ENCODE measurements around the gene MBNL1. TPM values are rescaled to one million over a fixed set of nuclear protein-coding genes. Genes with fewer than 3 reads are reported as not detected.

Gene MBNL1
- total RNA-seq, 6 experiments from 2014 or later, result 49.9 to 89.6 (median 63.2) TPM

DNA sequence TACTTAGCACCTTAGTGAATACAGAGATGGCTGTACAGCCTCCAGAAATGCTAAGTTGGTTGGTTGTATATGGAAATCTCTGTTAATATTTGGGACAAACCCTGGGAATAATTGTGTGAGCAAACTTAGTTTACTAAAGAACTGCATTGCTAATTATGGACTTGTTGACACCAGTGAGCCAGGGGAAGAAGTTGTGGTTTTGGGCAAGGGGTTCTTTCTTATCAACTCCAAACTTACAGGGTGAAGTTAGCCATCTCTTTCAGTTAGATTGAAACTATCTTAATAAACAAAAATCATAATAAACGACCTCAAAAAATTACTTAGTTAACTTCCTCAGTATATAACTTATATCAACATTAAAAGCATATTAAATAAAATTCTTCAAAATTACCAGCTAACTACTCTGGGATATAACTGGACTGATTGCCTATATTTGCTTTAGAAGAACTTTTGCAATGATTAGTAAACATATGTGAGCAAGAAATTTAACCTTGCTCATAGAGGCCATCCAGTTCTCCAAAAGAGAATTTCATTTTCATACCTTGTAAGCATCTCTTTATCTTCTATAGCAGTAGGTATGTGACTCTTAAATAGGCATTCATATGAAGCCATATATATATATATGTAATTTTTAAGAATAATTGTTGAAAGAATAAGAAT is 24.7 kb downstream of the MBNL1 start:
- no peak for DNase-seq
- Histone ChIP-seq H3K27ac (peak overlapping the region in 1 of 3 donors; percentile 31), H3K27me3 (no peaks in the 10 kb centered on the region), H3K36me3 (no peaks in the 10 kb centered on the region), H3K4me3 (no peak overlapping the region), H3K4me1 (peaks cover 0 to 41% (median 6%) of the 10 kb centered on the region in 4 donors), H3K9me3 (no peaks in the 10 kb centered on the region)
- ATAC-seq, result peak; percentile 59 to 67 (median 64)
- TF ChIP-seq, protein P1, sequence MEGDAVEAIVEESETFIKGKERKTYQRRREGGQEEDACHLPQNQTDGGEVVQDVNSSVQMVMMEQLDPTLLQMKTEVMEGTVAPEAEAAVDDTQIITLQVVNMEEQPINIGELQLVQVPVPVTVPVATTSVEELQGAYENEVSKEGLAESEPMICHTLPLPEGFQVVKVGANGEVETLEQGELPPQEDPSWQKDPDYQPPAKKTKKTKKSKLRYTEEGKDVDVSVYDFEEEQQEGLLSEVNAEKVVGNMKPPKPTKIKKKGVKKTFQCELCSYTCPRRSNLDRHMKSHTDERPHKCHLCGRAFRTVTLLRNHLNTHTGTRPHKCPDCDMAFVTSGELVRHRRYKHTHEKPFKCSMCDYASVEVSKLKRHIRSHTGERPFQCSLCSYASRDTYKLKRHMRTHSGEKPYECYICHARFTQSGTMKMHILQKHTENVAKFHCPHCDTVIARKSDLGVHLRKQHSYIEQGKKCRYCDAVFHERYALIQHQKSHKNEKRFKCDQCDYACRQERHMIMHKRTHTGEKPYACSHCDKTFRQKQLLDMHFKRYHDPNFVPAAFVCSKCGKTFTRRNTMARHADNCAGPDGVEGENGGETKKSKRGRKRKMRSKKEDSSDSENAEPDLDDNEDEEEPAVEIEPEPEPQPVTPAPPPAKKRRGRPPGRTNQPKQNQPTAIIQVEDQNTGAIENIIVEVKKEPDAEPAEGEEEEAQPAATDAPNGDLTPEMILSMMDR (IDR thresholded peaks at IDR 0.05), result no peak
- no peak for TF ChIP-seq POLR2A (IDR thresholded peaks at IDR 0.05)
- 18% methylated on average over 1 of the region's 1 CpG for WGBS (ENCODE audit: insufficient coverage, low coverage, low lambda C conversion rate, missing lambda C conversion rate)
- intact Hi-C loops (cut with DNase I), result no loop called here

DNA sequence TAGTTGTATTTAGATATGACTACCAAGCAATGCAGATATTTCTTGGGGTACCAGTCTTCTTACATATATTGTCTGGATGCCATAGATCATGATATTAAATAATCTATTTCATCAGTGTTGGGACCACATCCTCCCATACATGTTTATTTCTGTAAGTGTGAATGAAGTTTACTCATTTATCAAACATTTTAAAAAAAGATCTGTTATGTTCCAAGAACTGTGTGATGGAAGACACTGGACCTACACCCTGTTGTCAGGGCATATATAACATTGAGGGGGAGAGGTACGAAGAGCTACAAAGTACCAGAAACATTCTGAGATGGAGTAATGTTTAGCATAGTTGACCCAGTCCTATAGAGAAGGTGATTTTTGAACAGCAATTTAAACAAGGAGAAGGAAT is 26.6 kb downstream of the MBNL1 start:
- Histone ChIP-seq H3K27ac (no peak overlapping the region), H3K9me3 (no peaks in the 10 kb centered on the region), H3K36me3 (no peaks in the 10 kb centered on the region), H3K27me3 (no peaks in the 10 kb centered on the region), H3K4me1 (peaks cover 0 to 38% (median 6%) of the 10 kb centered on the region in 4 donors), H3K4me3 (no peak overlapping the region)
- WGBS (ENCODE audit: insufficient coverage, low coverage, low lambda C conversion rate, missing lambda C conversion rate), result 80% methylated on average over 1 of the region's 1 CpG
- TF ChIP-seq, protein P1 (IDR thresholded peaks at IDR 0.05), result no peak
- no peak for TF ChIP-seq POLR2A (IDR thresholded peaks at IDR 0.05)
- DNase-seq (no peak), ATAC-seq (no peak)
- intact Hi-C loops (cut with DNase I), result no loop called here

DNA sequence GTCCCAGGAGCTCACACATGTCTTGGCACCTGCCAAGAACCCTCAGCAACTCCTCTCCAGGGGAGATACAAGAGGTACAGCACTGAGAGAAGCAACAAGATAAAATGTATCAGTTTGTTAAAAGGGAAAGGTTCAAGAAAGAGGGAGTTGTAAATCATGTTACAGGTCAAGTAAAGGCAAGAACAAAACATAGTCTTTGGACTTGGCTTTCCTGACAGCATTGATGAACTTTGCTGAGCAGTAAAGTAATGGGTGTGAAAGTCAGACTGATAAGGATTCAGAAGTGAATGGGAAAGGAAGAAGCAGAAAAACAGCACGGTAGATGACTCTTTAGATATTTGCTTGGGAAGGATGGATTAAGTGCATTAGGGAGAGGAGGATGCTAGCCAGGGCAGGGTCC is 27.1 kb downstream of the MBNL1 start:
- H3K27ac ChIP-seq, result no peak overlapping the region
- no peak for TF ChIP-seq POLR2A (IDR thresholded peaks at IDR 0.05)
- TF ChIP-seq, protein P1 (IDR thresholded peaks at IDR 0.05), result no peak
- H3K9me3 ChIP-seq, result no peaks in the 10 kb centered on the region
- no peak for DNase-seq
- ATAC-seq, result no peak
- no peak overlapping the region for H3K4me3 ChIP-seq
- H3K4me1 ChIP-seq, result peaks cover 0 to 38% (median 6%) of the 10 kb centered on the region in 4 donors
- WGBS (ENCODE audit: insufficient coverage, low coverage, low lambda C conversion rate, missing lambda C conversion rate), result 33% methylated on average over 1 of the region's 1 CpG
- no peaks in the 10 kb centered on the region for H3K36me3 ChIP-seq
- intact Hi-C loops (cut with DNase I), result no loop called here
- no peaks in the 10 kb centered on the region for H3K27me3 ChIP-seq

DNA sequence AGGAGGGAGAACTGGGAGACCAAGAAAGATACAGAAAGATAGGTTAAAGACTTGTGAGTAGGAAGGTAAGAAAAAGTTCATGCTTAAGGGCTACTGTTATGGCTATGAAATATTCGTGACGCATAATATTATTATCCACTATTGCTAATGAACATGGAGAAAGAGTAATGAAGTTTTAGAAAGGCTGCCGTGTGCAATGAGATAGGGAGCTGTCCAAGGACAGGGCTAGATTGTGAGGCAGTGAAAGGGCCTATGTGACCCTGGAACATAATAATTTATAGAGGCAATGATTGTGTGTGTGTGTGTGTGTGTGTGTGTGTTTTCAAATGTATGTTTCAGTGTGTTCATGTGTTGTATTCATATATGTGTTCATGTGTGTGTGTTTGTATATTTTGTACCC is 27.7 kb downstream of the MBNL1 start:
- Histone ChIP-seq H3K27me3 (no peaks in the 10 kb centered on the region), H3K4me1 (peaks cover 0 to 38% (median 6%) of the 10 kb centered on the region in 4 donors), H3K27ac (no peak overlapping the region), H3K36me3 (no peaks in the 10 kb centered on the region), H3K4me3 (no peak overlapping the region), H3K9me3 (no peaks in the 10 kb centered on the region)
- intact Hi-C loops (cut with DNase I), result no loop called here
- DNase-seq (no peak), ATAC-seq (no peak)
- no peak for TF ChIP-seq POLR2A (IDR thresholded peaks at IDR 0.05)
- TF ChIP-seq, protein P1 (IDR thresholded peaks at IDR 0.05), result no peak
- 77% methylated on average over 3 of the region's 3 CpGs for WGBS (ENCODE audit: insufficient coverage, low coverage, low lambda C conversion rate, missing lambda C conversion rate)
